Upper lobe of left lung (tissue), 6 donors: ENCODE measurements around the gene PIK3R6. TPM values are rescaled to one million over a fixed set of nuclear protein-coding genes. Genes with fewer than 3 reads are reported as not detected.

Source experiments
- ATAC-seq, 2 donors: fragments of 200-7000 bp; cut with Tn5 transposase; one replicate each; pipeline ENCODE4 v1.9.1; 2022; ENCODE audit warnings: mild to moderate bottlenecking in 2 of 2, moderate library complexity in 2 of 2; ENCODE audit not compliant: low FRiP score in 2 of 2
- DNase-seq, 2 donors: peaks; one replicate each; pipeline ENCODE4 v3.0.0-alpha.2; 2019 to 2020
- H3K27ac ChIP-seq, 4 donors: fragments of 200-600 bp; sonication (generic); one replicate each; pipeline ENCODE4 v1.5.1; 2016 to 2019
- H3K27me3 ChIP-seq, 4 donors: fragments of 200-600 bp; sonication (generic); one replicate each; pipeline ENCODE4 v1.5.1; 2017 to 2019
- H3K36me3 ChIP-seq, 4 donors: fragments of 200-600 bp; sonication (generic); one replicate each; pipeline ENCODE4 v1.5.1; 2016 to 2019
- H3K4me1 ChIP-seq, 4 donors: fragments of 200-600 bp; sonication (generic); one replicate each; pipeline ENCODE4 v1.5.1; 2018 to 2019
- H3K4me3 ChIP-seq, 4 donors: fragments of 200-600 bp; sonication (generic); one replicate each; pipeline ENCODE4 v1.5.1; 2017 to 2019; ENCODE audit warnings: mild to moderate bottlenecking in 2 of 4, moderate library complexity in 1 of 4
- H3K9me3 ChIP-seq, 4 donors: fragments of 200-600 bp; sonication (generic); one replicate each; pipeline ENCODE4 v1.5.1; 2018 to 2019
- EP300 ChIP-seq, 4 donors: sonication (generic); formaldehyde crosslinking; IDR thresholded peaks; one replicate each; pipeline ENCODE4 v1.5.1; 2017; ENCODE audit warnings: antibody characterized with exemption in 4 of 4, control low read depth in 2 of 4
- POLR2A ChIP-seq, 4 donors: fragments of 450-650 bp; IDR thresholded peaks; one replicate each; pipeline ENCODE4 v1.5.1; 2016 to 2017; ENCODE audit warnings: antibody characterized with exemption in 4 of 4, mild to moderate bottlenecking in 2 of 4
- POLR2AphosphoS5 ChIP-seq, 2 donors: sonication (generic); formaldehyde crosslinking; IDR thresholded peaks; one replicate each; pipeline ENCODE4 v1.5.1; 2017; ENCODE audit warnings: antibody characterized with exemption in 2 of 2
- WGBS, 2 donors: methylation state at CpG; one replicate each; pipeline ENCODE4 v1.1.5; 2017 to 2018; 5-methylcytosine and 5-hydroxymethylcytosine counted together
- total RNA-seq, 6 donors: library from RNA; depleted of rRNA in 4 of 6; stranded (reverse); fragments of >200 nt in 4 of 6; gene quantifications; one replicate each; pipeline versions ENCODE4 v1.1.0 to v1.2.1, GENCODE V29; 2016 to 2021
- TF ChIP-seq, protein P1 (sequence below), 6 experiments: fragments of 450-650 bp in 4 of 6; fragments of 200-600 bp in 2 of 6; sonication (generic) in 2 of 6; IDR thresholded peaks; one replicate each; pipeline ENCODE4 v1.5.1; 2016 to 2019; ENCODE audit warnings: antibody characterized with exemption in 6 of 6
- donor health status: DM: no; HTN: no; CAD: no; lungs with moderate emphysema.
- donor health status: DM: no; HTN: yes; CAD: no; lungs with severe emphysema.

The PIK3R6 gene
- total RNA-seq, 6 donors from 2014 or later = 1.1 to 4.2 (median 2.4) TPM

DNA sequence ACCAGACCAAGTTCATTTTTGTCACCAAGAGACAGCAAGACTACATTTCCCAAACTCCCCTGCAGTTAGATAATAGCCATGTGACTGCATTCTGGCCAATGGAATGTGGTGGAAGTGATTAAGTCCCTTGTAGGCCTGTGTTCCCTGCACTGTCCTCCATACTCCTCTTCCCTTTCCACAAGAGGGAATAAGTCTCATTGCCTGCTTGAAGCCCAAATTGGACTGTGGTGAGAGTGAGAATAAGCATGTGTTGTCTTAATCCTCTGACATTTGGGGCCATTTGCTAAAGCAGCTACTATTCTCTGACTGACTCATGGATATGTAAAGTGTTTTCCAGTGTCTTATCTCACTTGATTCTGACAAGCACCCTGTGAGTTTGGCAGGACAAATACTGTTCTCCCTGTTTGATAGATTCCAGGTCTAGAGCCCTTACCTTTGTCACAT, 20.7 kb downstream of the PIK3R6 start:
- no peaks in the 10 kb centered on the region for H3K9me3 ChIP-seq
- no peaks in the 10 kb centered on the region for H3K27me3 ChIP-seq
- no peaks in the 10 kb centered on the region for H3K4me1 ChIP-seq
- TF ChIP-seq POLR2AphosphoS5 (IDR thresholded peaks at IDR 0.05) (no peak), EP300 (IDR thresholded peaks at IDR 0.05) (no peak), POLR2A (IDR thresholded peaks at IDR 0.05) (no peak)
- TF ChIP-seq, protein P1, sequence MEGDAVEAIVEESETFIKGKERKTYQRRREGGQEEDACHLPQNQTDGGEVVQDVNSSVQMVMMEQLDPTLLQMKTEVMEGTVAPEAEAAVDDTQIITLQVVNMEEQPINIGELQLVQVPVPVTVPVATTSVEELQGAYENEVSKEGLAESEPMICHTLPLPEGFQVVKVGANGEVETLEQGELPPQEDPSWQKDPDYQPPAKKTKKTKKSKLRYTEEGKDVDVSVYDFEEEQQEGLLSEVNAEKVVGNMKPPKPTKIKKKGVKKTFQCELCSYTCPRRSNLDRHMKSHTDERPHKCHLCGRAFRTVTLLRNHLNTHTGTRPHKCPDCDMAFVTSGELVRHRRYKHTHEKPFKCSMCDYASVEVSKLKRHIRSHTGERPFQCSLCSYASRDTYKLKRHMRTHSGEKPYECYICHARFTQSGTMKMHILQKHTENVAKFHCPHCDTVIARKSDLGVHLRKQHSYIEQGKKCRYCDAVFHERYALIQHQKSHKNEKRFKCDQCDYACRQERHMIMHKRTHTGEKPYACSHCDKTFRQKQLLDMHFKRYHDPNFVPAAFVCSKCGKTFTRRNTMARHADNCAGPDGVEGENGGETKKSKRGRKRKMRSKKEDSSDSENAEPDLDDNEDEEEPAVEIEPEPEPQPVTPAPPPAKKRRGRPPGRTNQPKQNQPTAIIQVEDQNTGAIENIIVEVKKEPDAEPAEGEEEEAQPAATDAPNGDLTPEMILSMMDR (IDR thresholded peaks at IDR 0.05) = no peak
- H3K27ac ChIP-seq = no peak overlapping the region
- ATAC-seq (peak; percentile 26 to 53), DNase-seq (peak in 1 of 2 donors; percentile 38)
- H3K36me3 ChIP-seq = no peaks in the 10 kb centered on the region
- H3K4me3 ChIP-seq = no peak overlapping the region

DNA sequence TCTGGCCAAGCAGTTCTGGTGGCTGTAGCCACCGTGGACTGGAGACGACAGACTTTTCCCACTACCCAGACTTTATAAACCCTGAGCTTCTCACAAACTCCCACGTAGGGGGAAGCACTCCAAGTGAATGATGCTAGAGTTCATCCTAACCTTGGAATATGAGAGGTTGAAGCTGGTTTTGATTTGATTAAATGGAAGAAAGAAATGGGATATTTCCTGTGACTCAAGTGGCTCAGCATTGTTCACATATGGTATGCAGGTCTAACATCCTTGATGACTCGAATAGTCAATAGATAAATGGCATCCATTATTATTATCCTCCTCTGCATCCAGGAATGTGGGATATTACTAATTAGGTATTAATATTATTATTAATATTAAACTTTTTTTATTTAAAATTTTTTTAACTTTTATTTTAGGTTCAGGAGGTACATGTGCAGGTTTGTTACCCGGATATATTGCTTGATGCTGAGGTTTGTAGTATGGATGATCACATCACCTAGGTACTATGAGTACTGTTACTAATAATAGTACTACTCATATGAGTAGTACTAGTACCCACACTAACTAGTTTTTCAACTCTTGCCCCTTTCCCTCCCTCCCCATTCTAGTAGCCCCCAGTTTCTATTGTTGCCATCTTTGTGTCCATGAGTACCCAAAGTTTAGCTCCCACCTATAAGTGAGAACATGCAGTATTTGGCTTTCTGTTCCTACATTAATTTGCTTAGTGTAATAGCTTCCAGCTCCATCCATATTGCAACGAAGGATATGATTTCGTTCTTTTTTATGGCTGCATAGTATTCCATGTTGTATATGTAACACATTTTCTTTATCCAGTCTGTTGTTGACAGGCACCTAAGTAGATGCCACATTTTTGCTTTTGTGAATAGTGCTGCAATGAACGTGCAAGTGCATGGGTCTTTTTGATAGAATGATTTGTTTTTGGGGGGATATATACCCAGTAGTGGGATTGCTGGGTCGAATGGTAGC, 22.9 kb downstream of the PIK3R6 start:
- Histone ChIP-seq H3K27ac (no peak overlapping the region), H3K4me1 (no peaks in the 10 kb centered on the region), H3K9me3 (no peaks in the 10 kb centered on the region), H3K27me3 (no peaks in the 10 kb centered on the region), H3K36me3 (no peaks in the 10 kb centered on the region), H3K4me3 (no peak overlapping the region)
- ATAC-seq (no peak), DNase-seq (no peak)
- WGBS, 2 donors = 83 to 85% methylated on average over 9 of the region's 9 CpGs
- TF ChIP-seq POLR2A (IDR thresholded peaks at IDR 0.05) = no peak
- no peak for TF ChIP-seq EP300 (IDR thresholded peaks at IDR 0.05)
- TF ChIP-seq POLR2AphosphoS5 (IDR thresholded peaks at IDR 0.05) = no peak
- TF ChIP-seq, protein P1 (IDR thresholded peaks at IDR 0.05) = no peak

DNA sequence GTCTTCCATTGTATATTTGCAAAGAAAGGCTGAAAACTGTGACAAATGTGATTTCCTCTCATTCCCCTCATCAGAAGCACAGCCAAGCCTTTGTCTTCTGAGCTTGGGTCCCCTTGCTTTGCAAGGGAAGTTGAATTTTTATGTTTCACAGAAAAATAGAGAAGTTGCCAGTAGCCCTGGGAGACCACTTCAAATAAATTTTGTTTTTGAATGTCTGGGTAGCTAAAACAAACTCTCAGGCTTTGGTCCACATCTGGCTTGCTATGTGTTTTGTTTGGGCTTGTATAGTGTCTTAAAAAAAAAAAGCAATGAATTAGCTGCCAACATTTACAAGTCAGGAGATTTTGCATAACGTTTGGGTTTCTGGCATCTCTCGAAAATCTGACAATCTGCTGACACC, 24.1 kb downstream of the PIK3R6 start:
- no peak overlapping the region for H3K4me3 ChIP-seq
- no peaks in the 10 kb centered on the region for H3K4me1 ChIP-seq
- no peaks in the 10 kb centered on the region for H3K27me3 ChIP-seq
- TF ChIP-seq EP300 (IDR thresholded peaks at IDR 0.05) = no peak
- WGBS, 2 donors = 38 to 44% methylated on average over 2 of the region's 2 CpGs
- no peaks in the 10 kb centered on the region for H3K9me3 ChIP-seq
- no peaks in the 10 kb centered on the region for H3K36me3 ChIP-seq
- no peak for DNase-seq
- no peak overlapping the region for H3K27ac ChIP-seq
- ATAC-seq = no peak

DNA sequence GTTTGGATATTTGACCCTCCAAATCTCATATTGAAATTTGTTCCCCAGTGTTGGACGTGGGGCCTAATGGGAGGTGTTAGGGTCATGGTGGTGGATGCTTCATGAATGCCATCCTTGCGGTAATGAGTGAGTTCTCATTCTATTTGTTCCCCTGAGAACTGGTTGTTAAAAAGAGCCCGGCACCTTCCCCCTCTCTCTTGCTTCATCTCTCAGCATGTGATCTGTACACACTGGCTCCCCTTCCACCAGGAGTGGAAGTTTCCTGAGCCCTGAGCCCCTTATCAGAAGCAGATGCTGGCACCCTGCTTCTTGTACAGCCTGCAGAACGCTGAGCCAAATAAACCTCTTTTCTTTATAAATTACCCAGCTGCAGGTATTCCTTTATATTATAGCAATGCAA, 25.6 kb downstream of the PIK3R6 start:
- Histone ChIP-seq H3K36me3 (no peaks in the 10 kb centered on the region), H3K9me3 (no peaks in the 10 kb centered on the region), H3K4me1 (no peaks in the 10 kb centered on the region), H3K27me3 (no peaks in the 10 kb centered on the region), H3K4me3 (no peak overlapping the region), H3K27ac (no peak overlapping the region)
- ATAC-seq = no peak
- WGBS, 2 donors = 71 to 79% methylated on average over 4 of the region's 4 CpGs
- no peak for DNase-seq
- TF ChIP-seq, protein P1 (IDR thresholded peaks at IDR 0.05) = no peak
- TF ChIP-seq POLR2AphosphoS5 (IDR thresholded peaks at IDR 0.05) = no peak
- TF ChIP-seq EP300 (IDR thresholded peaks at IDR 0.05) = no peak
- no peak for TF ChIP-seq POLR2A (IDR thresholded peaks at IDR 0.05)

DNA sequence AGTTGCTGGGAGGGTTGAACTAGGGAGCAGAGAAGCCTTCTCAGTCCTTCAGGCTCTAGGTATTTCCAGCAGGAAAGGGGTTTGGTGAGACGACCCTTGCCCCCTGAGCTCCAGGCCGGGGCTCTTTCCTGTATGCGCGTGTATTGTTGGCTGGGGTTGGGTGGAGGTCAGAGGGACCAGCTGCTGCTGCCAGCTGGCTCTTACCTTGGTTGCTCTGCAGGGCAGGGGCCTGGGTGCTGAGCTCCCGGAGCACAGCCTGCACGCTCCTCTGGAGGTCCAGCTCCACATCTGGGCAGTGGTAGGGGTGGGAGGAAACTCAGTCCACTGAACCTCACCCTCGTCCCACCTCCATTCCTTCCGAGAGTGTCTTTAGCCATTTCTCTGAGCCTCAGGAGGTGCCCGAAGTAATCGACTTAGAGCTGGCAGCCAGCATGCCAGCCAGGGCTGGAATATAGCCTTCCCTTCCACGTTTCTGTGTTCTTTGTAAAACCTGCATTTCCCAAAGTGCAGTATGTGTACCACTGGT, 28.0 kb downstream of the PIK3R6 start:
- 73 to 76% methylated on average over 10 to 11 of the region's 11 CpGs for WGBS, 2 donors
- H3K4me1 ChIP-seq = no peaks in the 10 kb centered on the region
- no peaks in the 10 kb centered on the region for H3K36me3 ChIP-seq
- H3K27me3 ChIP-seq = no peaks in the 10 kb centered on the region
- no peak for TF ChIP-seq POLR2A (IDR thresholded peaks at IDR 0.05)
- no peak for TF ChIP-seq EP300 (IDR thresholded peaks at IDR 0.05)
- TF ChIP-seq, protein P1 (IDR thresholded peaks at IDR 0.05) = no peak
- TF ChIP-seq POLR2AphosphoS5 (IDR thresholded peaks at IDR 0.05) = no peak
- no peaks in the 10 kb centered on the region for H3K9me3 ChIP-seq
- H3K4me3 ChIP-seq = no peak overlapping the region
- DNase-seq (no peak), ATAC-seq (no peak)
- H3K27ac ChIP-seq = no peak overlapping the region
